ENCODE data around the gene ZBTB7C. TPM values are rescaled to one million over a fixed set of nuclear protein-coding genes. Genes with fewer than 3 reads are reported as not detected.

The ZBTB7C gene
- total RNA-seq, 3 donors from 2014 or later: 5.6 to 26.5 (median 6.1) TPM

DNA sequence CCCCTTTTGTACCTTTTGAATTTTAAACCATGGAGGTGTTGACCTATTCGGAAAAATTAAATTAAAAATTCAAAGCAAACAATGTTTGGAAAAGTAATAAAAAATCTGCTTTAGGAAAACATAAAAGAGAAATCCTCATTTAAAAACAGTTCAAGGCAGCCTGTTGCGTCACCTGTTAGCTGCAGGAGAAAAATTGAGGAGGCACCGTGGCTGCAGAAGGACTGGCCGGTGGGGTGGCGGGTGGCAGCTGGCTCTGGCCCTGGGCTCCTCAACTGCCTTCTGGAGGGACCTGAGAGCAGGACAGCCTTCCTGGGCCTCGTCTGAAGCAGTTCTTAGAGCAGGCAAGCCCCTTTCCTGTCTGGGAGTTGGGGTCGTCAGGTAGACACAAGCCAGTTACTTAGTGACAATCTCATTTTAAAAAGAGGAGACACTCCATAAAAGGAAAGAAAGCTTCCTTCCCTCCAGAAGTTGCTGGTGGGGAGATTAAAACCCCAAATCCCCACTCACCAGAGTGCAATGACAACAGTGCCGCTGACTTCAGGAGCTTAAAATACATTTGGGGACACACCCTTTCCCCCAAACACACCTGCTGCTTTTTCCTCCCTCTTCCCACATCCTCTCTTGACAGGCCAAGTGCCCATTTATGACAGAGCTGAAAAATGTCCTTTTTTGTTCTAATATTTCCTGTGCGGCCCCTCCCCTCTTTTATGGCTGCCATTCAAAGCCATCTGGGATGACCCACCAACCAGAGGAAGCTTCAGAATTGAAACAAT is 9.7 kb downstream of the ZBTB7C start:
- H3K27ac ChIP-seq: no peak overlapping the region
- H3K36me3 ChIP-seq: no peaks in the 10 kb centered on the region
- H3K9me3 ChIP-seq: no peaks in the 10 kb centered on the region
- H3K4me1 ChIP-seq: peaks cover 0 to 9% of the 10 kb centered on the region in 2 donors
- no peak for DNase-seq (ENCODE audit: low spot score in 2 of 2)
- intact Hi-C loops (cut with DNase I; ENCODE audit: low total_unique reads): no loop called here
- TF ChIP-seq POLR2A (IDR thresholded peaks at IDR 0.05): no peak
- TF ChIP-seq POLR2AphosphoS5 (IDR thresholded peaks at IDR 0.05): no peak
- TF ChIP-seq, protein P1, sequence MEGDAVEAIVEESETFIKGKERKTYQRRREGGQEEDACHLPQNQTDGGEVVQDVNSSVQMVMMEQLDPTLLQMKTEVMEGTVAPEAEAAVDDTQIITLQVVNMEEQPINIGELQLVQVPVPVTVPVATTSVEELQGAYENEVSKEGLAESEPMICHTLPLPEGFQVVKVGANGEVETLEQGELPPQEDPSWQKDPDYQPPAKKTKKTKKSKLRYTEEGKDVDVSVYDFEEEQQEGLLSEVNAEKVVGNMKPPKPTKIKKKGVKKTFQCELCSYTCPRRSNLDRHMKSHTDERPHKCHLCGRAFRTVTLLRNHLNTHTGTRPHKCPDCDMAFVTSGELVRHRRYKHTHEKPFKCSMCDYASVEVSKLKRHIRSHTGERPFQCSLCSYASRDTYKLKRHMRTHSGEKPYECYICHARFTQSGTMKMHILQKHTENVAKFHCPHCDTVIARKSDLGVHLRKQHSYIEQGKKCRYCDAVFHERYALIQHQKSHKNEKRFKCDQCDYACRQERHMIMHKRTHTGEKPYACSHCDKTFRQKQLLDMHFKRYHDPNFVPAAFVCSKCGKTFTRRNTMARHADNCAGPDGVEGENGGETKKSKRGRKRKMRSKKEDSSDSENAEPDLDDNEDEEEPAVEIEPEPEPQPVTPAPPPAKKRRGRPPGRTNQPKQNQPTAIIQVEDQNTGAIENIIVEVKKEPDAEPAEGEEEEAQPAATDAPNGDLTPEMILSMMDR (IDR thresholded peaks at IDR 0.05): no peak
- H3K4me3 ChIP-seq: no peak overlapping the region
- H3K27me3 ChIP-seq: no peaks in the 10 kb centered on the region

- Histone ChIP-seq H3K4me1 (peaks cover 3 to 15% of the 10 kb centered on the region in 2 donors), H3K4me3 (no peak overlapping the region), H3K9me3 (no peaks in the 10 kb centered on the region), H3K27me3 (no peaks in the 10 kb centered on the region), H3K36me3 (no peaks in the 10 kb centered on the region), H3K27ac (no peak overlapping the region)
- TF ChIP-seq POLR2A (IDR thresholded peaks at IDR 0.05): no peak
- TF ChIP-seq, protein P1 (IDR thresholded peaks at IDR 0.05): no peak
- TF ChIP-seq POLR2AphosphoS5 (IDR thresholded peaks at IDR 0.05): no peak
- no peak for DNase-seq (ENCODE audit: low spot score in 2 of 2)
- intact Hi-C loops (cut with DNase I; ENCODE audit: low total_unique reads): no loop called here
These were observed 11.1 kb downstream of the ZBTB7C start for GRCh38 chr18:48398074-48398473.

DNA sequence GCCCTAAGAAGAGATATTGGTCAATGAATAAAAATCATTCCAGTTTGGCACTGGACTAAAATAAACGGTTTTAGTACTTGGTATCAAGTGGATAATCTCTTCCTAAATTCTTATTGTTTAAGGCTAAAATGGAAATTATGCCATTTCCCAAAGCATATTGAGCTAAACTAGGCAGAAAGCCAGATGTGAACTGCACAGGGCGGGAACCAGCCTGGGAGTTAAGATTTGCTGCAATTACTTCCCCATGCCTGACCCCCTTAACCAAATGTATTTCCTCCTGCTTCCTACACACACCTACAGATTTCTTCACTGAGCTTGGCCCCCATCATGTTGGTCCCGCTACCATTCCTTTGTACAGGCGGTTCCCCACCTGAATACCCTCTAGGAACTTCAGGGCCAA is 12.2 kb downstream of the ZBTB7C start:
- H3K27me3 ChIP-seq: no peaks in the 10 kb centered on the region
- no peaks in the 10 kb centered on the region for H3K36me3 ChIP-seq
- H3K4me3 ChIP-seq: no peak overlapping the region
- TF ChIP-seq POLR2A (IDR thresholded peaks at IDR 0.05) (no peak), POLR2AphosphoS5 (IDR thresholded peaks at IDR 0.05) (no peak)
- TF ChIP-seq, protein P1 (IDR thresholded peaks at IDR 0.05): no peak
- H3K4me1 ChIP-seq: peaks cover 3 to 22% of the 10 kb centered on the region in 2 donors
- no peaks in the 10 kb centered on the region for H3K9me3 ChIP-seq
- no peak for DNase-seq (ENCODE audit: low spot score in 2 of 2)
- no peak overlapping the region for H3K27ac ChIP-seq
- intact Hi-C loops (cut with DNase I; ENCODE audit: low total_unique reads): no loop called here

DNA sequence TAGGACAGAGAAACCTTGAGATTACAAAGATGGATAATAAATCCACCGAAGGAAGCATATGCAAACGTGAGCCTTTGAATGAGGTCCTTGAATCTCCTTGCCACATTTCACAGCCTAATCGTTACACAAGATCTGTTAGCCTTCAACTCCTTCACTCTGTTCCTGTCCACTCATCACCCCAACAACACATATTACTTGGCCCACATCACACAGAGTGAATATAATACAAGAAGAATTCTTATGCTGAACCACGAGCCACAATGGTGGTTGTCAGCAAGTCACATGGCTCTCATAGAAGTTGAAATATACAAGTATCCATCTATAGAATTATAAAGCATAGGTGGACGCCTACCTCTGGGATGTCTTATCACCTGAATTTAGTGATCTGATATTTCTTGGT is 12.6 kb downstream of the ZBTB7C start:
- no peaks in the 10 kb centered on the region for H3K27me3 ChIP-seq
- intact Hi-C loops (cut with DNase I; ENCODE audit: low total_unique reads): no loop called here
- TF ChIP-seq POLR2AphosphoS5 (IDR thresholded peaks at IDR 0.05) (no peak), POLR2A (IDR thresholded peaks at IDR 0.05) (no peak)
- TF ChIP-seq, protein P1 (IDR thresholded peaks at IDR 0.05): no peak
- H3K27ac ChIP-seq: no peak overlapping the region
- peaks cover 3 to 26% of the 10 kb centered on the region in 2 donors for H3K4me1 ChIP-seq
- no peaks in the 10 kb centered on the region for H3K9me3 ChIP-seq
- H3K36me3 ChIP-seq: no peaks in the 10 kb centered on the region
- no peak for DNase-seq (ENCODE audit: low spot score in 2 of 2)
- H3K4me3 ChIP-seq: no peak overlapping the region

GRCh38 chr18:48395646-48396045 is 13.5 kb downstream of the ZBTB7C start:
- Histone ChIP-seq H3K27me3 (no peaks in the 10 kb centered on the region), H3K4me3 (no peak overlapping the region), H3K9me3 (no peaks in the 10 kb centered on the region), H3K36me3 (no peaks in the 10 kb centered on the region), H3K4me1 (peaks cover 3 to 23% of the 10 kb centered on the region in 2 donors), H3K27ac (no peak overlapping the region)
- intact Hi-C loops (cut with DNase I; ENCODE audit: low total_unique reads): no loop called here
- TF ChIP-seq POLR2A (IDR thresholded peaks at IDR 0.05) (no peak), POLR2AphosphoS5 (IDR thresholded peaks at IDR 0.05) (no peak)
- TF ChIP-seq, protein P1 (IDR thresholded peaks at IDR 0.05): no peak
- DNase-seq (ENCODE audit: low spot score in 2 of 2): no peak
